Coronary artery (tissue), 2 donors: ENCODE results near the gene CAND1.

ENCODE experiments used
- DNase-seq: peaks from one replicate; pipeline ENCODE4 v3.0.0-alpha.2; 2017; ENCODE audit warnings: low spot score
- H3K27ac ChIP-seq, 2 donors: fragments of 200-600 bp; sonication (generic); one replicate each; pipeline ENCODE4 v1.5.1; 2016 to 2019
- H3K4me3 ChIP-seq: fragments of 200-600 bp; sonication (generic); 2 replicates; pipeline ENCODE4 v1.5.1; 2016; ENCODE audit warnings: mild to moderate bottlenecking, moderate library complexity
- TF ChIP-seq, protein P1 (sequence below): fragments of 200-600 bp; sonication (generic); IDR thresholded peaks from one replicate; pipeline ENCODE4 v1.5.1; 2019; ENCODE audit warnings: antibody characterized with exemption

CAND1 gene

DNA sequence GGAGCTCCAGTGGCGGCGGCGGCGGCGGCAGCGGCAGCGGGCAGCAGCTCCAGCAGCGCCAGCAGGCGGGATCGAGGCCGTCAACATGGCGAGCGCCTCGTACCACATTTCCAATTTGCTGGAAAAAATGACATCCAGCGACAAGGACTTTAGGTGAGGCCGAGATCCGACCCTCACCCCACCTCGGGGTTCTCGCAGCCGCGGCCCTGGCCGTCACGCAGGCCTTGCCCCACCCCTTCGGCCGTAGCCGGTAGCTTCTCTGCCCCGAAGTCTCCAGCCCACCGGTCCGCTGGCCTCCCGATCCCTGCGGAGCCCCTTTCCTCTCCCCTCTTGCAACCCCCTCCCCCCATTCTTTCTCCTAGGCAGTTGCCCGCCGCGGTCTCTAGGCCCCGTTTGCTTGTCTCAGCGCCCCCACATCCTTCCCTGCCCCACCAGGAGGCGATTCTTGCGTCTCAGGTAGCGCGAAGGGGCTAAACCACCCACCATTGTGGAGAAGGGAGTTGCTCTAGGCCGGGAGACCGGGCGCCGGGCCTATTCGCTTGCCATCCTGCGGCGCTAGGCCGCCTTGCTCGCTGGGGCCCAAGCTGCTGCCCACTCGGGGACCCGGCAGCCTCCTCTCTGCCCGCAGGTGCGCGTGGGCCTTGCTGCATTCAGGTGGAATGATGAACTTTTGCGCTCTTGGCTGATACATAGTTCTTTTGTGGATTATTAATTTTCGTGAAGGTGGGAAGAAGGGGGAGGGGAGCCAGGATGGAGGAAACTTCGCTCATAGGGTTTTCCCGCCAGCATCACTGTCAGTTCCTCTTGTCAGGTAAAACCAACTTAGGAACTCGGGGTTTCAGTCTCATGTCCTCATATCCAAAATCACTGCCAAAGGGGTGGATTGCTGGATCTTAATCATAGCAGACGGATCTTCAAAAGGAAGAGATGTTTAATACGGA, 745 bp downstream of the CAND1 start:
- Histone ChIP-seq H3K4me3 (peak overlapping the region; percentile 96), H3K27ac (peak overlapping the region; percentile 98 to 99)
- TF ChIP-seq, protein P1, sequence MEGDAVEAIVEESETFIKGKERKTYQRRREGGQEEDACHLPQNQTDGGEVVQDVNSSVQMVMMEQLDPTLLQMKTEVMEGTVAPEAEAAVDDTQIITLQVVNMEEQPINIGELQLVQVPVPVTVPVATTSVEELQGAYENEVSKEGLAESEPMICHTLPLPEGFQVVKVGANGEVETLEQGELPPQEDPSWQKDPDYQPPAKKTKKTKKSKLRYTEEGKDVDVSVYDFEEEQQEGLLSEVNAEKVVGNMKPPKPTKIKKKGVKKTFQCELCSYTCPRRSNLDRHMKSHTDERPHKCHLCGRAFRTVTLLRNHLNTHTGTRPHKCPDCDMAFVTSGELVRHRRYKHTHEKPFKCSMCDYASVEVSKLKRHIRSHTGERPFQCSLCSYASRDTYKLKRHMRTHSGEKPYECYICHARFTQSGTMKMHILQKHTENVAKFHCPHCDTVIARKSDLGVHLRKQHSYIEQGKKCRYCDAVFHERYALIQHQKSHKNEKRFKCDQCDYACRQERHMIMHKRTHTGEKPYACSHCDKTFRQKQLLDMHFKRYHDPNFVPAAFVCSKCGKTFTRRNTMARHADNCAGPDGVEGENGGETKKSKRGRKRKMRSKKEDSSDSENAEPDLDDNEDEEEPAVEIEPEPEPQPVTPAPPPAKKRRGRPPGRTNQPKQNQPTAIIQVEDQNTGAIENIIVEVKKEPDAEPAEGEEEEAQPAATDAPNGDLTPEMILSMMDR = no peak
- peak; percentile 80 for DNase-seq

DNA sequence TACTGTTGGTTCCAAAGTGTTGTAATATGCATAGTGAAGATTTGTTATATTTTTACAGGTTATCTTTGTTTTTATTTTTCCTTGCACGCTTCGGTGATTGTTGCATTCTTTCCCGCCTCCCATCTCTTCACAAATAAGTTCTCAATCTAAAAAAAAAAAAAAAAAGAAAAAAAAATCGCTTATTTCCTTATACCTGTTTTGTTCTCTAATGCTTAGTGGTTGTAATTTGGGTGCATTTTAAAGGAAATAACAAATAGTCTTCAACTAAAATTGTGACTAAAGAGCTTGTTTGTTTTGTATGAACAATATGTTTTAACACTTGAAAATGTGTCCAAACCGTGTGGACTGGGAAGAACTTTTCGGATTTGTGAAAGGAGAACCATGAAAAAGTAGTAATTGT, 1.5 kb downstream of the CAND1 start:
- no peak for DNase-seq
- Histone ChIP-seq H3K4me3 (peak overlapping the region; percentile 96), H3K27ac (peak overlapping the region; percentile 98 to 99)
- TF ChIP-seq, protein P1 = no peak

DNA sequence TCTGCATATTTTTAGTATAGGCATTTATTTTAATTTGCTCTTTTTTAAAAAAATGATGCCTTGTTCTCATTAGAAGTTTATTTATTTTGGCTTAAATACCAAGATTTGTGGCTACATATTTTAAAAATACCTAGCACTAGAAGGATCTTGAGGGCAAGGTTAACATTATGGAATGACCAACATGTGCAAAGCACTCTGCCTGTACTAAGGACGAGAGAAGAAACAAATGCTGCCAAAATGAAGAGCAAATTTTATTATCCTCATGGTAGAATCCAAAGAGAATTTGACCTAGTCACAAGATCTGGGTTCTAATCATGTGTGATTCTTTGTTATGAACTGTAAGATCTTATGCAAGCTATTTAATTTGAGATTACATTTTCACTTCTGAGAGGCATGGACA, 2.8 kb downstream of the CAND1 start:
- Histone ChIP-seq H3K27ac (no peak overlapping the region), H3K4me3 (peak overlapping the region; percentile 96)
- TF ChIP-seq, protein P1 = no peak
- no peak for DNase-seq

DNA sequence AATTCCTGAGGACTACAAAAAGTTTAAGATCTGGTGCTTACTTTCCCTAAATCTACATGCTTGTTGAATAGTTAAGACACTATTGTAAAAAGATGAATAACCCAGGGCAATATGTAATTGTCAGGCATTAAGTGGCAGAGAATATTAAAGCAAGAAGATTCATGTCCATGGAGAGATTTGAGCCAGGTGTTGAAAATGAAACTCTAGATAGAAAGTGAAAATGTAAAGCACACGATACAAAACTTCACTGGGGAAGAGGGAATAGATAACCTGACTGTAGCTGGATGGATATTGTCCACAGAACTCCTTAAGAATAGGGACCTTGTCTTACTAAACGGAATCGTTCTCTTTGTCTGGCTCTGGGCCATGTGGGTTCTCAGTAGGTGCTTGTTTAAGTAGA, 5.0 kb downstream of the CAND1 start:
- Histone ChIP-seq H3K27ac (no peak overlapping the region), H3K4me3 (no peak overlapping the region)
- DNase-seq = no peak
- TF ChIP-seq, protein P1 = no peak

DNA sequence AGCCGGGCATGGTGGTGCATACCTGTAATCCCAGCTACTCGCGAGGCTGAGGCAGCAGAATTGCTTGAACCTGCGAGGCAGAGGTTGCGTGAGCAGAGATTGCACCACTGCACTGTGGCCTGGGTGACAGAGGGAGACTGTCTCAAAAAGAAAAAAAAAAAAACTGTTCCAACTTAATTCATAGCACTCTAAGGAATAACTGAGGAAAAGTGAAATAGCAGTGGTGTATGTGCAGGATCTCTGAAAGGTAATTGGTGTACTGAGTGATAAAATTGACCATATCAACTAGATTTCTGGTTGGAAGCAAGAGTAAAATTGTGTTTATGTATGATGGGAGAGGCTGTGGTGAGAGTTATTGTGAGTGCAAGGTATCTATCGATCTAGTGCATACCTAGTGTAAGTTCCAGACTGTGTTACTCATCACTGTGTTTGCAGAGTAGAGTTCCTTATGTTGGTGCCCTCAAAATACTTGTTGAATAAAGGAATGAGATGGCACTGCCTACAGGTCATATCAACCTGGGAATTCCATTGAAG, 6.3 kb downstream of the CAND1 start:
- no peak for DNase-seq
- TF ChIP-seq, protein P1 = no peak
- Histone ChIP-seq H3K27ac (no peak overlapping the region), H3K4me3 (no peak overlapping the region)

DNA sequence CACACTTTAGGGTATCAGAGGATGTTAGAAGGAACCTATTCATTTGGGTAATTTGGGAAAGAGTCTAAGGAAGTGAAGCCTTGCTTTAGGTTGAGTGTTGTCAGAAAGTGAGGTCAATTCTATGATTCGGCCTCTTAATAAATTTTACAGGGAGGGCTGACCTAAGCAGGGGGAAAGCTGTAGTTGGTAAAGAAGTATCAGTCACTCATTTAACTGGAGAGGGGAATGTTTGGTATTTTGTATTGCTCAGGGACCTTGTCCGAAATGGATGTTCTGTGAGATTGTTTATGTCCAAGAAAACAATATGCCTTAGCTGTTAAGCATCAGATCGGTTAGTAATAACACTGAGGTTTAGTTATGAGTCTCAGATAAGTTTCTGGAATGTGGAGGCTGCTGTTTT, 7.3 kb downstream of the CAND1 start:
- TF ChIP-seq, protein P1 = no peak
- no peak for DNase-seq
- H3K4me3 ChIP-seq = no peak overlapping the region
- no peak overlapping the region for H3K27ac ChIP-seq

DNA sequence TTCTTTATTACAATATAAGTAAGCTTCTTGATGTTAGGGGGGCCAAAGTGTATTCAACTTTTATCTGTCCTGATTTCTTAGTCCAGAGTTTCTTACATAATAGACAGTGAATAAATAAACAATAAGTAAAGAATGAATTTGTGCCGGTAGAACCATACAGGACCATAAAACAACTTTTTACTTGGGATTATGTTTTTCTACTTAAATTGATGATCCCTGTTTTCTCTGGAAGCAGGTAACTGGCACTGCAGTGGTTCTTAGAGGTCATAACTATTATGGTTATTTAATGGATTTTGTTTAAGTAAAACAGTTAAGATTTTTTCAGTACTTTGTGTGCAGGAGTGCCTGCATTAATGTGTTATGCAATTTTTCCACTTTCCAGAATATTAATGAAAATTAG, 10.5 kb downstream of the CAND1 start:
- no peak overlapping the region for H3K4me3 ChIP-seq
- DNase-seq = no peak
- TF ChIP-seq, protein P1 = no peak
- no peak overlapping the region for H3K27ac ChIP-seq
